GM12801 (cell line): ENCODE measurements around the gene HMCN2.

ENCODE experiments used
- TF ChIP-seq, protein P1 (sequence below): IDR thresholded peaks from one replicate; pipeline ENCODE4 v1.5.1; 2011; ENCODE audit warnings: control low read depth; ENCODE audit not compliant: insufficient read length; ENCODE audit errors: extremely low read depth

HMCN2 gene

GRCh38 chr9:130296783-130297055, 31.2 kb downstream of the HMCN2 start:
- TF ChIP-seq, protein P1, sequence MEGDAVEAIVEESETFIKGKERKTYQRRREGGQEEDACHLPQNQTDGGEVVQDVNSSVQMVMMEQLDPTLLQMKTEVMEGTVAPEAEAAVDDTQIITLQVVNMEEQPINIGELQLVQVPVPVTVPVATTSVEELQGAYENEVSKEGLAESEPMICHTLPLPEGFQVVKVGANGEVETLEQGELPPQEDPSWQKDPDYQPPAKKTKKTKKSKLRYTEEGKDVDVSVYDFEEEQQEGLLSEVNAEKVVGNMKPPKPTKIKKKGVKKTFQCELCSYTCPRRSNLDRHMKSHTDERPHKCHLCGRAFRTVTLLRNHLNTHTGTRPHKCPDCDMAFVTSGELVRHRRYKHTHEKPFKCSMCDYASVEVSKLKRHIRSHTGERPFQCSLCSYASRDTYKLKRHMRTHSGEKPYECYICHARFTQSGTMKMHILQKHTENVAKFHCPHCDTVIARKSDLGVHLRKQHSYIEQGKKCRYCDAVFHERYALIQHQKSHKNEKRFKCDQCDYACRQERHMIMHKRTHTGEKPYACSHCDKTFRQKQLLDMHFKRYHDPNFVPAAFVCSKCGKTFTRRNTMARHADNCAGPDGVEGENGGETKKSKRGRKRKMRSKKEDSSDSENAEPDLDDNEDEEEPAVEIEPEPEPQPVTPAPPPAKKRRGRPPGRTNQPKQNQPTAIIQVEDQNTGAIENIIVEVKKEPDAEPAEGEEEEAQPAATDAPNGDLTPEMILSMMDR: no peak

GRCh38 chr9:130297371-130297770, 31.8 kb downstream of the HMCN2 start:
- TF ChIP-seq, protein P1: no peak

GRCh38 chr9:130298662-130299279, 33.2 kb downstream of the HMCN2 start:
- TF ChIP-seq, protein P1: no peak

- TF ChIP-seq, protein P1: no peak
Observed at GRCh38 chr9:130299785-130300615, 34.4 kb downstream of the HMCN2 start.

GRCh38 chr9:130300739-130301138, 35.2 kb downstream of the HMCN2 start:
- TF ChIP-seq, protein P1: no peak

- TF ChIP-seq, protein P1: no peak
Observed at GRCh38 chr9:130301483-130302286, 36.1 kb downstream of the HMCN2 start.
